Hindlimb muscle (tissue), 1 donor: ENCODE data around the gene MYO18A. TPM values are rescaled to one million over a fixed set of nuclear protein-coding genes. Genes with fewer than 3 reads are reported as not detected.
A peak's percentile ranks its signal among the peaks of the same experiment; 100 is the strongest.

Experiments used
- DNase-seq: peaks from one replicate; pipeline ENCODE4 v3.0.0-alpha.2; 2013
- polyA plus RNA-seq: library from polyadenylated mRNA; unstranded; fragments of 120-200 nt; gene quantifications from one replicate; pipeline ENCODE4 v1.2.1, GENCODE V29; 2013; ENCODE audit not compliant: insufficient read length

MYO18A gene
- polyA plus RNA-seq, 1 donor = 385 TPM

GRCh38 chr17:29120433-29120832, 59.8 kb downstream of the MYO18A start:
- no peak for DNase-seq

GRCh38 chr17:29119265-29119664, 60.9 kb downstream of the MYO18A start:
- no peak for DNase-seq

- peak; percentile 47 for DNase-seq
Measured at GRCh38 chr17:29116804-29117753, 63.1 kb downstream of the MYO18A start.

- DNase-seq = no peak
Measured at GRCh38 chr17:29115961-29116803, 64.0 kb downstream of the MYO18A start.

GRCh38 chr17:29115435-29115834, 64.8 kb downstream of the MYO18A start:
- DNase-seq = no peak

GRCh38 chr17:29114141-29114540, 66.1 kb downstream of the MYO18A start:
- DNase-seq = no peak

- no peak for DNase-seq
Measured at GRCh38 chr17:29113334-29113733, 66.9 kb downstream of the MYO18A start.

GRCh38 chr17:29112771-29113295, 67.4 kb downstream of the MYO18A start:
- DNase-seq = no peak

GRCh38 chr17:29111816-29112499, 68.2 kb downstream of the MYO18A start:
- peak; percentile 81 for DNase-seq

- no peak for DNase-seq
Measured at GRCh38 chr17:29110372-29110757, 69.8 kb downstream of the MYO18A start.

- no peak for DNase-seq
Measured at GRCh38 chr17:29109477-29110371, 70.5 kb downstream of the MYO18A start.

GRCh38 chr17:29108823-29109476, 71.2 kb downstream of the MYO18A start:
- DNase-seq = no peak

- DNase-seq = no peak
Measured at GRCh38 chr17:29107933-29108822, 72.0 kb downstream of the MYO18A start.

GRCh38 chr17:29107084-29107483, 73.1 kb downstream of the MYO18A start:
- no peak for DNase-seq

GRCh38 chr17:29103341-29103740, 76.9 kb downstream of the MYO18A start:
- no peak for DNase-seq

GRCh38 chr17:29102741-29103181, 77.4 kb downstream of the MYO18A start:
- no peak for DNase-seq

- DNase-seq = no peak
Measured at GRCh38 chr17:29102046-29102445, 78.2 kb downstream of the MYO18A start.

- DNase-seq = no peak
Measured at GRCh38 chr17:29100296-29100695, 79.9 kb downstream of the MYO18A start.

GRCh38 chr17:29099527-29099926, 80.7 kb downstream of the MYO18A start:
- DNase-seq = no peak

GRCh38 chr17:29096094-29096493, 84.1 kb downstream of the MYO18A start:
- no peak for DNase-seq
